ENCODE measurements around the gene FAM83G.
"Not testable (repeated sequence)": the region's sequence is repeated elsewhere in the genome, so short reads cannot be mapped to it uniquely, and the experiment has no call there.

Gene FAM83G

DNA sequence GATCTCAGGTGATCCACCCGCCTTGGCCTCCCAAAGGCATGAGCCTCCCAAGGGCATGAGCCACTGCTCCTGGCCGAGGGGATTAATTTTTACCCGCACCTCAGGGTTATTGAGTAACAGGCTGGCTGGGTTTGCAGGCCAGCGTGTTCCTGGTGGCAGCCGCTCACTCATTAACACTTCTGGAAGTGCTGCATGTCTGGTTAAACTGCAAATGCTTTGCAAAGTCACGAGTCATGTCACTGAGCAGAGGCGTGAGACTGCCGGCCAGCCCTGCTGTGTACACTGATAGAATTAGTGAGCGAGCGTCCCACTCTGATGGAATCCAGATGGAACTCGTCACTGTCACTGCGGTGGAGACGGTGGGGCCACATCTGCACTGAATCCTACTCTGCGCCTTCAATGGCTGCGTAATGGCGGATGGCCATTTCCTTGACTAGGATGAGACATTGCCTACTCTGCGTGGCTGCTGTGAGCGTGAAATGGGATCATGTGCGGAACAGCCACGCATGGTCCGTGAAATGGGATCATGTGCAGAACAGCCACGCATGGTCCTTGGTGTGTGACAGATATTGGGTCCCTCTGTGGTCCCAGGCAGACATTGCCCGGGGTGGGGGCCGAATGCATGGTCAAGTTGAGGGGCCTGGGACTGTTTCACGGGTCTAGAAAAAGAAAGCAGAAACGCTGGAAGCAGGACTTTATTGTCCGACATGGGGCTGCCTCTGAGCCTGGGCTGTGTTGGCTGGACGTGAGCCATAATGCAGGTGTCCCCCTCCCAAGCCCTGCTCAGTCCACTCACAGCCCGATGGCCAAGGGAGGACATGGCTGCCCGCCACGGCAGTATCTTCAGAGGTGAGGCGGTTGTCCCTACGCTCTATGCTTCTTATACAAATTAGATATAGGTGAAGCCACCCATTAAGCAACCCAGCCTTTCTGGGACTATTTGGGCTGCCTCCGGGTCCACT lies 53.3 kb downstream of the FAM83G start:
- DNase-seq (ENCODE audit: low read depth): no peak

DNA sequence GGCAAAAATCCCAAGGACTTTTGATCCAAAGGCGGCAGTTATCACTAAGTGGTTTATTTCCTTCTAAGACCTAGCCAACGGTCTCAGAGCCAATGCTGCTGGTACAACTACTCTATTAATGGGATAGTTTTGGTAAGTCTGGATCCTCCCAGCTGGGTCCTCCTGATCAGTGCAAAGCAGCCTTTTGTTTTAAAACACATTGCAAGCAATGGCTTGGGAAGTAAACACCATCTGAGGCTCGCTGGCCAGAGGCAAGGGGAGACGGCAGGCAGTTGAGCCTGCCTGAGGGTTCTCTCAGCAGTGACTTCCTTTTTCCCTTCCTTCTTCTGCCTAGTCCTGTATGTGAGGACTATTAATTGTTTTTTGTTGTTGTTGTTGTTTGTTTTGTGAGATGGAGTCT lies 54.2 kb downstream of the FAM83G start:
- no peak for DNase-seq (ENCODE audit: low read depth)

DNA sequence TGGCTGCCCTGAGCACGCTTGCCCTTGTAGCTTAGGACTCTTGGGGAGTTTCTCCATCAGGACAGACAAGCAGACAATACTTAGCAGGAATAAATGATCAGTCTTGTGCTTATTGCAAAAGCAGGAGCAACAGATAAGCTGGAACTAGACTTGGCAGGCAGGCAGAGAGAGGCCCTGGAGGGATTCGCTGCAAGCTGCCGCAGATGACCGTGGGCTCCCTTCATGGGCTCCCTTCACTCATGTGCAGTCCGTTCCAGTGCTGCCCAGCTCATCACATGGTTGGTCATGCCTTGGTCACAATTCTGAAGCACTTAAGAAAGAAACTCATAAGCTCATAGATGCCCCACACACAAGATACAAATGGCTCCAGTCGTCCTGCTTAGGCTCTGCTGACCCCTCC lies 55.0 kb downstream of the FAM83G start:
- no peak for DNase-seq (ENCODE audit: low read depth)

DNA sequence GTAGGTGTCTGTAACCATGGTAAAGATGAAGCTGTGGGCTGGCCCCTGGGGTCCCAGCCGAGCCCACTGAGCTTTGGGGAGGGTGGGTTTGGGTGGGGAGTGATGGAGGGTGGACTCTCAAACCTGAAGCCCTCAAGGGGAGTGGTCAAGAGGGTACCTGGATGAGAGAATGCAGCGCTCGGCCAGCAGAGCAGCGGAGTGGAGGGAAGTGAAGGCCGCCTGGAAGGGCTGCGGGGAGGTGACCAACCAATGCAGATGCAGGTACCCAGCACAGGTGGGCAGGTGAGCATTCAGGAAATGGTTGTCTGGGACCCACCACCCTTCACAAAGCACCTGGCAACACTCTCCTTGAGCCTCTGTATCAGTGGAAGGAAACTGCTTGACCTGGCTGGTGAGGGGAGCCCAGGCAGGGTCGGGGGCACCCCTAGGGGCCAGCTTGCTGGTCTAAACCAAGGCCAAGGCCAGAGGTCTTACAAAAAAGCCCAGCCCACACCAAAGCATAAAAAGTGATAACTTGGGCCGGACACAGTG lies 56.0 kb downstream of the FAM83G start:
- no peak for DNase-seq (ENCODE audit: low read depth)

DNA sequence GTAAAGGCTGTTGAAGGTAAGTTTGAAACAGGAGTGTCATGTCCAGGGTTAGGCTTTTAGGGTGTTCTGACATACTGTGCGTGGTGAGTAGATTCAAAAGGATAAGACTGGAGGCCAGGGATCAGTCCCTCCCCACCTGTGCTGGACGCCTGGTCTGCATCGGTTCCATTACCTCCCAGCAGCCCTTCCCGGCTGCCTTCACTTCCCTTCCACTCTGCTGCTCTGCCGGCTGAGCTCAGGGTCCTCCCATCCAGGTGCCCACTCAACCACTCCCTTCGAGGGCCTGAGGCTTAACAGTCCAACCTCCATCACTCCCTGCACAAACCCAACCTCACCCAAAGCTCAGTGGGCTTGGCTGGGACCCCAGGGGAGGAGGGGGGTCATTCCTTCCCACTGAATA lies 56.7 kb downstream of the FAM83G start:
- no peak for DNase-seq (ENCODE audit: low read depth)

DNA sequence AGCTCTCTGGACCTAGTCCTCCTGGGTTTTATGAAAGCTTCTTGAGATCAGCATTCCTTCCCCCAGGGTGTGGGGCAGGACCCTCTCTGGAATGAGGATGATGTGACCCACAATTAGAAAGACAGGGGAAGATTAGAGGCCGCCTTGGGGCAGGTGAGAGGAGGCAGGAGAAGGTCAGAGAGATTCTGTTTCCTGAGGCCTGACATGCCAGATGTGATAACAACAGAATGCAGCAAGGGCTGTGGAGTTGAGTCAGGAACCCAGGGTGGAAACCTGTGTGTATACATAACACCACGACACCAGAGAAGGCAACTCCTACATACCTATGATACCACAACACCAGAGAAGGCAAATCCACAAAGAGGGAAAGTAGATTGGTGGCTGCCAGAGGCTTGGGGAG lies 58.0 kb downstream of the FAM83G start:
- no peak for DNase-seq (ENCODE audit: low read depth)

DNA sequence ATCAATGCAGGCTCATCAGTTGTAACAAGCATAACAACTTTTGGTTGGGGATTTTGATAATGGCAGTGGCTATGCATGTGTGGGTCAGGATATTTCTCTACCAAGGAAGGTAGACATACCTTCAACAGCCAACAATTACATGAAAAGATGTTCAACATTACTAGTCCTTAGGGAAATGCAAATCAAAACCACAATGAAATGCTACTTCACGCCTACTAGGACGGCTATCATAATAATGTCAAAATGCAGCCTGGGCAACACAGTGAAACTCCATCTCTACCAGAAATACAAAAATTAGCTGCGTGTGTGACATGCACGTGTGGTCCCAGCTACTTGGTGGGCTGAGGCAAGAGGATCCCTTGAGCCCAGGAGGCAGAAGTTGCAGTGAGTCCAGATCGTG lies 59.9 kb downstream of the FAM83G start:
- DNase-seq (ENCODE audit: low read depth): no peak

DNA sequence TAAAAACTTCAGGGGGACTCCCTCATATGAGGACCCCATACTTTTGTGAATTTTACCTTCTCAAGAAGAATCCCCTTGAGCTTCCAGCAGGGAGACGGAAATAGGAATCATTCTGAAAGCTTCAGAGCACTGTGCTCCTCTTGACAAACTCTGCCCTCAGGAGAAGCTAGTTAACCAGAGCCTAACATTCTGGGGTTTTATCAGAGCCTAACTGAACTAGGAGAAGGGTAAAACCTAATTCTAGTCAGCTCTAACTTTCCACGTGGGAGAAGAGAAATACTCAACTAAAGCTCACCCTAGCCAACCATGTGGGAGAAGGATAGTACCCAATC lies 65.9 kb downstream of the FAM83G start:
- no peak for DNase-seq (ENCODE audit: low read depth)

DNA sequence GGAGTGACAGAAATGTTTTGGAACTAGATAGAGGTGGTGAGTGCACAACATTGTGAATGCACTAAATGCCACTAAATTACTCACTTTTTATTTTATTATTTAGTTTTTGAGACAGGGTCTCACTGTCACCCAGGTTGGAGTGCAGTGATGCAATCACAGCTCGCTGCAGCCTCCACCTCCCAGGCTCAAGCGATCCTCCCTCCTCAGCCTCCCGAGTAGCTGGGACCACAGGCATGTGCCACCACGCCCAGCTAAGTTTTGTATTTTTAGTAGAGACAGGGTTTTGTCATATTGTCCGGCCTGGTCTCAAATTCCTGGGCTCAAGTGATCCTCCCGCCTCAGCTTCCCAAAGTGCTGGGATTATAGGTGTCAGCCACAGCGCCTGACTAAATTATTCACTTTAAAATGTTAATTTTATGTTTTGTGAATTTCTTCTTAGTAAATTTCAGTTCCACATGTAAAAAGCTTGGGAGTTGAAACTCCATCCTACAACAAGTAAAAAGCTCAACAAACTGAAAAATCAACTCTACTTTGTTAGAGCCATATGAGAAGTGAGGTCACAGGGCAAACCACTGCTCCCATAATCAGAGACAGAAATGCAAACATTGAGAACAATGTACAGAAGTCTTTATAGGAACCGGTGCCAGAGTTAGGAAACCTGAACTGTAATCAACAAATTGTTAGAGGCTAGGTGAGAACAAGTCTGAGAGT lies 66.4 kb downstream of the FAM83G start:
- no peak for DNase-seq (ENCODE audit: low read depth)

DNA sequence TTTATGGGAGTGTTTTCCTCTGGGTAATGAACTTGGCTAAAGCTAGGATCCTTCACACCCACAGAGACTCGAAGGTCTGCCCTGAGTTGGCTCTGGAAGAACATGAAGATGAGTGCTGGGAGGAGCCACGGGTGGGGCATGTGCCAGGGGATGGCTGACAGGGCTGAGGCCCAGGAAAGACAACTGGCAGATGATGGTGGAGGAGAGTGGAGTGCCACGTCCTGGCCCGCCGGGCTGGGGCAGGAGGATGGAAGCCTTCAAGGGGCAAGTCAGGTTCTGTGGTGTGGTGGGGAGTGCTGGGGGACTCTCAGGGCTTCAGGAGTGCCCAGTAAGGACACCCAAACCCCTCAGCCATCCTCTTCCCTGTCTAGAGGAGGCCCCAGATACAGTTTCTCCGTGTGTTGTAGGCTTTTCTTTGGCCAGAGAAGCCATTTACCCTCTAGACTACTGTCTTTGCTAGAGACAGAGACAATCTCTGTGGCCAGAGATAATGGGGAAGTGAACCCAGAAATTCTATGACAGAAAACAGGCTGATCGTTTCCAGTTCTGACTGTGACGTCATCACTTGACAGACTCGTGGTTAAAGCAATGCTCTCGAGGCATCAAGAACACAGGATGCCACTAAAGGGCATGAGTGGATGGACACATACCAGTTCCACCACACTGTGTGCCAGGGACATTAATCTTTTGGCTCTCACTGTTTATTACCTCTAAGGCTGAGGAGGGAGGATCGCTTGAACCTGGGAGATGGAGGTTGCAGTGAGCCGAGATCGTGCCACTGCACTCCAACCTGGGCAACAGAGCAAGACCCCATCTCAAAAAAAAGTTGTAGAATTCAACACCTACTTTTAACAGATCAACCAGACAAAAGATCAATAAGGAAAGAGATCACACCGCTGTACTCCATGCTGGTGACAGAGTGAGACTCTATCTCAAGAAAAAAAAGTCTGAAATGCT lies 71.2 kb downstream of the FAM83G start:
- no peak for DNase-seq (ENCODE audit: low read depth)

DNA sequence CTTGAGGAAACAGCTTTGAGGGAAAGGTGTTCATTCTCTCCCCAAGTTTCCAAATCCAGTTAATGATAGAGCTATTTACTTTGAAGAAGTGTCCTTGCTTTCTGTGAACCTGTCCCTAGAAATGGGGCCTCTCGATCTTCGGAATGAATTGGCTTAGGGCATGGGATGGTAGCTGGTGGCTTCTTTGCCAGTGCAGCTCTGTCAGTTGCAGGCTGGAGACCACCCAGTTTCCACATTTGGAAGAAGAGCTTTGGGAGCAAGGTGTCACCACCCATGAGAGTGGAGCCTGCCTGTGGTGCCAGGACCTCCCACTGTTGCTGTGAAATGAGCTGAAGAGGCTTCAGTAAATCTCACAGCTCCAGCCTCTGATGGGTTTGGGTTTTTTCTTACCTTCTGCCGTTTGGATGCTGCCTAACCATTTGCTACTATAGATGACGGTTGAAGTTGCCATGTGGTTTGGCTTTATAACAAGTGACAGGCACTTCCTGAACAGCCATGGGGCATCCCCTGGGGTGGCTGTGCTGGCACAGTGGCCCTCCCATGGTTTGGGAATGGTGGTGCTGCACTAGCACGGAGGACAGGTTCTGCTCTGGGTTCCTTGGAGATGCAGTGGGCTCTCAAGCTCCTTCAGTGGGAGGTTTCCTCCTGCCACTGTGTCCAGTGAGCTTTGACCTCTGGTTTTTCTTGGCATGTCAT lies 72.1 kb downstream of the FAM83G start:
- no peak for DNase-seq (ENCODE audit: low read depth)

DNA sequence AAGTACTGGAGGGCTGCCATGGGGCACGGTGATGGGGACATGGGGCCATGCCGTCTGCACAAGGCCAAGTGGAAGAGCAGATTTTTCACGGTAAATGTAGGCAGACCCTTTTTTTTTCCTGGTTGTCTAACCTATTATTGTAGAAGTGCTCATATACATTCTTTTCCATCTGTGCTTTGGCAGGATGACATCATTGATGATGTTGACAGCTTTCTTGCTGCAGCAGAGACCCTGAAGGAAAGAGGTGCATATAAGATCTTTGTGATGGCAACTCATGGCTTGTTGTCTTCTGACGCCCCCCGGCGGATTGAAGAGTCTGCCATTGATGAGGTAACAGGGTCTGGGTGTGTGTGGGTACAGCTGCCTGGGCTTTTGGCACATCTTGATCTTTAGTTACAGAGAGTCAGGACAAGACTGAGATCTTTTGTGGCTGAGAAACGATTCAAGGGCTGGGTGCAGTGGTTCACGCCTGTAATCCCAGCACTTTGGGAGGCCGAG lies 75.9 kb downstream of the FAM83G start:
- no peak for DNase-seq (ENCODE audit: low read depth)

DNA sequence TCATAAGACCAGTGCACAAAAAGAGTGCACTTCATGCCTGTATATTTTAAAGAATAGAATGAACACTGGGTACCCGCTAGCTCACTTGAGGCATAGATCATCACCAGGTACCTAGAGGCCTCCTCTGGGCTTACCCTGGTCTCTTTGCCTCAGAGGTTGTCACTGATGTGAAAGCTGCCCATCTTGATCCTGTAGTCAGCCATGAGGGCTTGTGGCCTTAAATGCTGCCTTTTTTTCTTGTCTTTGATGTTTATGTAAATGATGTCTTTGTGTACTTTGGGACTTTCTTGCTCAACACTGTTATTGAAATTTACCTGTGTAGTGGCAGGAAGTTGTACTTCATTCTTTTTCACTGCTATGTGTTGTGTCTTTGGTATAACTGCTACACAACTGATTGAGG lies 79.4 kb downstream of the FAM83G start:
- no peak for DNase-seq (ENCODE audit: low read depth)

DNA sequence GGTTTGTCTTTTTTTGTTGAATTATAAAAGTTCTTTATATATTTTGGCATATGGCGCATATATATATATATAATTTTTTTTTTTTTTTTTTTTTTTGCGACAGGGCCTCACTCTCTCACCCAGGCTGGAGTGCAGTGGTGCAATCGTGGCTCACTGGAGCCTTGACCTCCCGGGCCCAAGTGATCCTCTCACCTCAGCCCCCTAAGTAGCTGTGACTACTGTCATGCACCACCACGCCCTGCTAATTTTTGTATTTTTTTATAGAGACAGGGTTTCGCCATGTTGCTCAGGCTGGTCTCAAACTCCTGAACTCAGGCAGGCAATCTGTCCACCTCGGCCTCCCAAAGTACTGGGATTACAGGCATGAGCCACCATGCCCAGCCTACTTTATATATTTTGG lies 82.0 kb downstream of the FAM83G start:
- DNase-seq (ENCODE audit: low read depth): not testable (repeated sequence)

DNA sequence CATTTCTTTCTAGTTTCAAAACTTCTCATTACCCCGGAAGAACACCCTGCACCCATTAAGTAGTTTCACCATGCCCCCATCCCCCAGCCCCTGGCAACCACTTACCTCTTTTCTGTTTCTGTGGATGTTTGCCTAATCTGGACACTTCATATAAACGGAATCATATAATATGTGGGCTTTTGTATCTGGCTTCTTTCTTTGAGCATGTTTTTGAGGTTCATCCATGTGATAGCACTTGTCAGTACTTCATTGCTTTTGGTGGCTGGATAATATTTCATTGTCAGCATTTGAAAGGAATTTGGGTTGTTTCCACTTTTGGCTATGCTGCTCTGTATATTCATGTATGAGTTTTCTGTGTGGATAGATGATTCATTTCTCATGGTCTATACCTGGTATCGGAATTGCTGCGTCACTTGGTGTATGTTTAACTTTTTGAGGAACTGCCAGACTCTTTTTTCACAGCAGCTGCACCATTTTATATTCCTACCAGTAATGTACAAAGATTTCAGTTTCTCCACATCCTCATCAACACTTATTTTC lies 82.6 kb downstream of the FAM83G start:
- no peak for DNase-seq (ENCODE audit: low read depth)

DNA sequence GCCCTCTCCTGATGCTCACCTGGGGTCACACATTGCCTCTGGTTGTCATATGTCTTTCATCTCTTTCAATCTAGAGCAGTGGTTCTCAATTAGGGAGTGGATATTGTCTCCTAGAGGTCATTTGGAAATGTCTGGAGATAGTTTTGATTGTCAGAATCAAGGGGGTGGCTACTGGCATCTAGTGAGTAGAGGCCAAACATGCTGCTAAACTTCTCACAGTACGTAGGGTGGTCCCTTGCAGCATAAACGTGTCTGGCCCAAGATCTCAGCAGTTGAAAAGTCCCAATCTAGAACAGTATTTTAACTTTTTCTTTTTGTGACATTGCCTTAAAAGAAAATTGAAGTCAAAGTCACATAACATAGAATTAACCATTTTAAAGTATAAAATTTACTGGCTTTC lies 83.1 kb downstream of the FAM83G start:
- DNase-seq (ENCODE audit: low read depth): no peak

DNA sequence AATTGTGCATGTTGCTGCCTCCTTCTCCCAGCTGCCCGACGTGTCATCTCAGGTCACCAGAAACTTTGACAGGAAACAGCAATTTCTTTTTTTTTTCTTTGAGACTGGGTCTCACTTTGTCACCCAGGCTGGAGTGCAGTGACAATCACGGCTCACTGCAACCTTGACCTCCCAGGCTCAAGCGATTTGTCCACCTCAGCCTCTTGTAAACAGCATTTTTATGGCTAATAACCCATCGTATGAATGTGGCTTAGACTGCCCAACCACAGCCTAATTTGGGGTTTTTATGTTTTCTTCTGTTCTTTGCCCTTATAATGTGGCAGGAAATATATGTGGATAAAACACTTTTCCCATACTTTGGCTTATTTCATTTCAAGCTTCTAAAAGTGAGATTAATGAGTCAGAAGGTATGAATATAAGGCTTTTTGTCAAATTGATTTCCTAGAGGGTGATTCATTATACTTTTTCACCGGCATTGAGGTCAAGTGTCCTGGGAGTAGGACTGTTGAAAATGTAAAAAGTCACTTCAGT lies 83.6 kb downstream of the FAM83G start:
- DNase-seq (ENCODE audit: low read depth): no peak

DNA sequence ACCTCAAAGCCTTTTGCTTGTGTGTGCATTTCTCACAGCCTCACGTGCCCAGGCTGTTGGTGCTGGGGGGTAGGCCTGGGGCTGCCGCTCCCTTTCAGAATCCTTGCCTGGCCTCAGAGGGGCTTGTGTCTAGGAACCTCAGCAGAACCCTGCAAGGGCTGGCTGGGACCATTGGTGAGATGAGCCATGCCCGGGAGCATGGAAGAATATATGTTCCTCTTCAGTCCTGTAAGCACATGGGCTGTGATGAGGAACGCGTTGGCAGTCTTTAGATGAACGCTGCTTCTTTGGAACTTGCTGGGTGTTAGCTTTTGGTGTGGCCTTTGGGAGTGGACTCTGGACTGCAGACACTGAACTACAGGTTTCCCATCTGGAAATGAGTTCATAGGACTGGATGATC lies 84.6 kb downstream of the FAM83G start:
- DNase-seq (ENCODE audit: low read depth): no peak

Measured in GM04504 (cell line).